KOPT-K1 (cell line): ENCODE measurements around the gene COA8.

Experiments used
- H3K27ac ChIP-seq: fragments of 200-600 bp; sonication (generic); 2 replicates; pipeline ENCODE4 v1.5.1; 2016; ENCODE audit warnings: antibody characterized with exemption, mild to moderate bottlenecking, low read depth, low read length; ENCODE audit not compliant: poor library complexity, severe bottlenecking
- H3K36me3 ChIP-seq: fragments of 200-600 bp; sonication (generic); 2 replicates; pipeline ENCODE4 v1.5.1; 2017; ENCODE audit warnings: antibody characterized with exemption, mild to moderate bottlenecking, low read length, moderate library complexity; ENCODE audit not compliant: insufficient read depth
- H3K9me3 ChIP-seq: fragments of 200-600 bp; sonication (generic); 2 replicates; pipeline ENCODE4 v1.5.1; 2017; ENCODE audit warnings: antibody characterized with exemption, low read length, mild to moderate bottlenecking; ENCODE audit not compliant: insufficient read depth, poor library complexity, severe bottlenecking

Gene COA8

DNA sequence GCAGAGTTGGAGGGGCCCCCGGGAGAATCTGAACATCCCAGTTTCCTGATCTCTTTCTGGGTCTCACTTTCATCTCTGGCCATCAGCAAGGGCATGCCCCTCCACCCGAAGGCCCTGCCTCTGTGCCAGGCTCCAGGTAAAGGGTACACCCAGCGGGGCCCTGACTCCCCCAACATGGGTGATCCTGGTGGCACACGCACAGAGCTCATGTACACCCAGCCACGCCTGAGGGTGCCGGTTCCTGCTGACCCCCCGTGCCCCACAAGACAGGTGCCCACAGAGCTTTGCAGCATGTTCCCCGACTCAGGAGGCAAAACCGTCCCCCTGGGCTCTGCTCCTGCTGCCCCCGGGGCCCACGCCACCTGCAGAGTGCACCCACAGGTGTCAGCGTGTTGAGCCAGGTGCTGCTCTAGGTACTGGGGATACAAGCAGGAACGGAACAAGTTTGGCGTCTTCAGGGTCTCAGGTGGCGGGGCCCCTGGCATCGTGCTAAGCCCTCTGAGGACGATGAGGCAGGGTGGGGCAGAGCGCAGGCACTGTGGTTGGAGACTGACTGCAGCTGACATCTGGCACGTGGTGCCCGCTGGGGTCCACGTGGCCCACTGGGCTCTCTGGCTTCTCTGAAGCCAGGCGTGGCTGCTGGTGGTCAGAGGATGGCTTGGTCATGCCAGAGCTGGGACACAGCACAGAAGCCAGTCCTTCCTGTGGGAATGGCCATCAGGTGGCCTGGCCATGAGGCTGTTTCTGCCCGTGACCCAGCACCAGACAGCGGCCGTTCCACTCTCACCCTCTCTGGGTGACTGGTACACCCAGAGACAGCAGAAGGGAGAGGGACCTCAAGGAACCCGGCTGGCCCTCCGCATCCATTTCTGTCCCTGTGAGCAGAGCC is 14.1 kb upstream of the COA8 start:
- Histone ChIP-seq H3K27ac (no peak overlapping the region), H3K9me3 (no peaks in the 10 kb centered on the region), H3K36me3 (no peaks in the 10 kb centered on the region; the same call in 1 of the 2 replicates)

DNA sequence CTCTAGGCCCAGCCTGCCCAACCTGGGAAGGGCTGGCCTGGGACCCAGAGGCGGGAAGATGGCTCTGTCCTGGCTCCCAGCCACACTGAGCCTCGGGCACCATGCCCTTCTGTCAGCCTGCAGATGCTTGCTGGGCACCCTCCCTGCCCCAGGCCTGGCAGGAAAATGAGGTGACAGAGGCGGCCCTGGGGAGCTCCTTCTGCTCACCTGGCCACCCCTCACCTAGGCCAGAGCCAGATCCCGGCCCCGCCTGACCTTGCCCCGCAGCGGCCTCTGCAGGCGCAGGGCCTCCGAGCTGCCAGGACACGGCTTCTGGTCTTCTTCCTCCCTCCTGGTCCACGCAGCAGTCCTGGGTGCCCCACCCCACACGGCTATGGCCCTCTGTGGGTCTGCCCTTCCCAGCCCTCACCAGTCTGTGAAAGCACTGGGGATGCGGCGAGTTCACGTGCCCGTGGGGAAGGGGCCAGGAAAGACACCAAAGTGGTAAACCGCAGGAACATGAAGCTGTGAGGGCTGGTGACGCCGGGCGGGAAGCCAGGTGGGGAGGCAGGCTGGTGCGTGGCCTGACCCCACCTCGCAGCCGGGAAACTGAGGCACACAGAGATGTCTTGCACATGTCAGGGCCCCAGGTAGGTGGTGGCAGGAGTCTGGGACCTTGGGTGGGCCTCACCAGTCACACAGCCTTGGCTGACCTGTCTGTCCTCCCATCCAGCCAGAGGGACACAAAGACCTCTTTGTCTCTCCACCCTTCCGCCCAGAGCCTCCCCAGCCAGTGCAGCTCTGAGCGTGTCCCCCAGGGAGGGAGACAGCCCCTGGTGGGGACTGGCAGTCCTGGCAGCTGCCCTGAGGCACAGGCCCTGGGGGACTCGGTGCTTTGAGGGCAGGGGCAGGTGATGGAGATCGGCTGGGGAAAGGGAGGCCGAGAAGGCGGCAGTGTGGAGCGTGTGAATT is 13.1 kb upstream of the COA8 start:
- Histone ChIP-seq H3K36me3 (peaks cover under 1% of the 10 kb centered on the region; the same call in 1 of the 2 replicates), H3K27ac (no peak overlapping the region), H3K9me3 (no peaks in the 10 kb centered on the region)

DNA sequence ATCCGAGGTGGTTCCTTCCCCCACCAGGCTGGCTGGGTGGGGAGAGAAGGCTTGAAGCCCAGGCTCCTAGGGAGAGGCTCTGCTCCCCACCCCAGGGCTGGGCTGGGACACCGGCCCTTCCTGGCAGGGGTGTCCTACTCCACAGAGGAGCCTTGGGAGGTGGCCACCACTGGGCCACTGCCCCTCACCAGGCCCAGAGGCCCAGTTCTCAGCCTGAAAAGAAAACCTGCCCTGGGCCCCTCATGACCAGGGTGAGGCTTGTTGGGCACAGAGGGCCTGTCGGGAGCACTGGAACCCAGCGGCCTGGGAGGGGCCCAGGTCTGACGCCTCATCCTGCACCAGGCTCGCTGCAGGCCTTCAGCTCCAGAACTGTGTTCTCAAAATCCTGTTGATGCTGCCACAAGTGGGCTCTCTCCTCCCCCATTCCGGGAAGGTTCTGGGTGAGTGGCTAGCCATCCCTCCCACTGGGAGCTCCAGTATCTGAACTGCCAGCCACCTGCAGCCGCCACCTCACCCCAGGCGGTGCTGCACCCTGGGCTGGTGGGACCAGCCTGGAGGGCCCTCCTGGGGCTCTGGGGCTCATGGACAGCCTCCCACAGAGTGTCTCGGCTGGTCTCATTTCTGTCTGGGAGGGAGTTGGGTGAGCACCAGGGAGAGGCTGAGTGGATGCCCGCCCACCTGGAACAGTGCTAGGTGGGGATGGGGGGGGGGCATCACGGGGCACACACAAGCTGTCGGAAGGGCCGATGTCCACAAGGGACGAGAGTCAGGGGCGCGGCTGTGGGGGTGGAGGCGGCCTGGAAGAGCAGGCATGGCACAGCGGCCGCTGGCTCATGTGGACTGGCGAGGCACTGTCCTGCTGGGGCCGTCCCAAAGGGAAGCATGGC is 12.1 kb upstream of the COA8 start:
- Histone ChIP-seq H3K27ac (no peak overlapping the region), H3K36me3 (peaks cover 5% of the 10 kb centered on the region; the same call in 1 of the 2 replicates), H3K9me3 (no peaks in the 10 kb centered on the region)

DNA sequence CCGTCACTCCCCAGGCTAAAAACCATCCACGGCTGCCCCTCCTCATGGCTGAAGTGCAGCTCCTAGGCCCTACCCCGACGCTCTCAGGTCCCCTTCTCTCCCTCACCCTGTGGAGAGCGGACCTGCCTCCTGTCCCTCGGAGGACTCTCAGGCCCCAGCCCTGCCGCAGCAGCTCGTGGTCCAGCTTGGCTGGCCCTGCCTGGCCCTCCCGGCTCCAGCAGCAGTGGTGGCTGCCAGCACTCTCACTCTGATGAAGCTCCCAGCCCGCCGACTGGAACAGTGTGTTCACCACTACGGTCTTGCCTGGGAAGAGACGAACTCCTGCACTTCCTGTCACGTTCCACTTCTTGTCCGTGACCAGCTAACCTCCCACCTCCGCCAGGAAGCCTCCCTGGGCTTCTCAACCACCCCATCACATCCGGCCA is 11.4 kb upstream of the COA8 start:
- H3K36me3 ChIP-seq = peaks cover 5% of the 10 kb centered on the region
- H3K27ac ChIP-seq = no peak overlapping the region
- H3K9me3 ChIP-seq = no peaks in the 10 kb centered on the region

DNA sequence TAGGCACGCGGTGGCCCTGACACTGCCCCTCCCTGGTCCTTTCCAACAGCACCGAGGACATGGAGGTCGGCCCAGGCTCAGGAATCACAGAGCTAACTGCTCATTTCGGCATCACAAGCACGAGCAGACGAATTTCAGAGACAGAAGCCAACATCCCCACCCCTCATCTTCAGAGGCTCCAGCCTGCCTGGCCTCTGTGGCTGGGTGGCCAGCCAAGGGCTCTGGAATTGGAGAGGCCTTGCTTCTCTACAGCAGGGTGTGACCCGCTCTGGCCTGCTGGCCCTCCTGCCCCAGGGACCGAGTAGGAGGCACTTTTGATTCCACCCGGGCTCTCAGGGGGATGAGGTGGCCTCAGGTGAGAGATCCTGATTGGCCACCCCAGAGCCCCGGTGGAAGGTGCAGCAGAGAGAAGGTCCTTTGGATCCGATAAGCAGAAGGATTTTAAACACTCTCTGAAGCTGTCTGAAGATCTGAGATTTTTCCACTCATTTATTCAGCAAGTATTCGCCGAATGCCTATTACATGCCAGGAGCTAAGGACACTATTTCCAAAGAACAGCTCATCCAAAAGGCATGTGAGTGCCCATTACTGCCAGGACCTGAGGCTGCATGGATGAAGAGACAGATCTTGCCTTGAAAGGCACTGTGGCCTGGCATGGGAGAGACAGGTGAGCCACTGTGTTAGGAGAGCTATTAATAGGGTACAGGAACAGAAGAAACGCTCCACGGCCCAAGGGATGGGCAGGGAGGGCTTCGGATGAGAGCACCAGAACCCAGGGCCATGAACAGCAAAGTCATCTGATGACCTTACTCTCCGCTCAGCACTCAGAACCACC is 10.5 kb upstream of the COA8 start:
- H3K9me3 ChIP-seq = no peaks in the 10 kb centered on the region
- peaks cover 14% of the 10 kb centered on the region for H3K36me3 ChIP-seq
- H3K27ac ChIP-seq = no peak overlapping the region

DNA sequence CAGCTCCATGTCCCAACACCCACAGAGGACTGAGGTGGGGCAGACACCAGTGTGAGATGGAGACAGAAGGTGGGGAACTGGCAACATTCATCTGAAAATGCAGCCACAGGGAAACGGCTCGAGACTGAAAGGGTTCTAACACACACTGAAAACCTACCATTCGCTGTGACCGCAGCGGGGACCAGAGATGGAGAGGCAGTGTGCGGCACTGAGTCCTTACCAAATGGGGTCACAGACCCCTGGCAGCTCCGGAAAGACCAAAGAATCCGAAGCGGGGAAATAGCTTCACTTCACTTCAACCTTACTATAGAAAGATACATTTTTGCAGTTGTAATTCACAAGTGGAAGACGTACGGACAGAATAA is 9.9 kb upstream of the COA8 start:
- H3K9me3 ChIP-seq = no peaks in the 10 kb centered on the region
- H3K36me3 ChIP-seq = peaks cover 20% of the 10 kb centered on the region
- H3K27ac ChIP-seq = no peak overlapping the region

DNA sequence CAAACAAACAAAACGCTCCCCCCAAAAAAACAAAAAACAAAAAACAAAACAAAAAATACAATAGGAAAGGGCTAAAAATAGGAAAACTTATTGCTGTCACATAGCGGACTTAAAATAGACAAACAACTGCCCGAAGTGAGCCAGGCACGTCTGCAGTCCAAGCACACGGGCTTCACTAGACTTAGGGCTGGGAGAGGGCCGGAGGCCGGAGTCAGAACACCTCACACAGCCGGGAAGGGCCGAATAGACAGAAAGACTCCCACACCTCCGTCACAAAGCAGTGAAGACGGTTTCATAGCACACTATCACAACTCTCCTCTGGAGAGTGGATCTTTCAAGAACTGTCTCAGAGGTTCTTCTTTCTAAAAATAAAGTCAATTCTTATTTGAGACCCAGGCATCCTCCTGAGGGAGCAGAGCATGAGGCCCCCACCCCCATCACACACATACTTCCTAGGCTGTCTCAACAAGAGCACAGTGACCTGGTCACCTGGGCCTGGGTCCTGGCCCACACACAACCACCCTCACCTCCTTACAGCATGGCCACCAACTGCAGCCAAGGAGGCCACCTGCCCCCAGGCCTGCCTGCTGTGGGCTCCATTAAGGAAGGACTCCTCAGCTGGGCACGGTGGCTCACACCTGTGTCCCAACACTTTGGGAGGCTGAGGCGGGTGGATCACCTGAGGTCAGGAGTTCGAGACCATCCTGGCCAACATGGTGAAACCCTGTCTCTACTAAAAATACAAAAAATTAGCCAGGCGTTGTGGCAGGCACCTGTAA is 7.0 kb upstream of the COA8 start:
- no peaks in the 10 kb centered on the region for H3K9me3 ChIP-seq
- peaks cover 49% of the 10 kb centered on the region for H3K36me3 ChIP-seq
- H3K27ac ChIP-seq = no peak overlapping the region

DNA sequence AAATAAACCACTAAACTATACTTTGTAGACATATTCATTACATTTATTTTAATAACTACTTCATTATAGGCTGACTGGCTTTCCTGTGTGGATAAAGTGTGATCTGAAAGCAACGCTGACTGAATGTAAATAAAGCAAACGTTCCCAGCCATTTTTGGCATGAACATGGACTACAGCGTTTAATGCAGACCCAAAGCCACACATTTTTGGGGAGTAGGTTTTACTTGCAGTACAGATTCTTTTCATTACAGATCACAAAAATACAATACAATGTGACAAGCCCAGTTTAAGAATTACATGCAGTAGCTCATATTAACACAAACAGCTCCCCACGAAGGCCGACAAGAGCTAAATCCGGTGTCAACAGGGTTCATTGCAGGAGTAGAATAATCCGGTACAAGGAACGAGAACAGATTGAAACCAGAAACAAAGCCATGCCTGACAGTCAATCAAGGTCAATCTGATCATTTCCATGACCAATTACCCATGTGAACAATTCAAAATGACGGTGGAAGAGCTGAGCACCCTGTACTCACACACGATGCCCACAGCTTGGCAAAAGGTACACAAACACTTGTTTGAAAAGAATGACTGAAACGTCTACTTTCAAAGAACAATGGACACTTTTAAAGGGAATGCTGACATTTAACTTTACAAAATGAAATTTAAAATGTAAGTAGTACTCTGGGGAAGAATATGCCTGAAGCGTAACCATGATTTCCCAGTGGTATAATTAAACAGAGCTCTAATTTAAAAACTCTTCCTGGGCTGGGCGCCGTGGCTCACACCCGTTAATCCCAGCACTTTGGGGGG is 5.6 kb upstream of the COA8 start:
- peaks cover 52% of the 10 kb centered on the region for H3K36me3 ChIP-seq

DNA sequence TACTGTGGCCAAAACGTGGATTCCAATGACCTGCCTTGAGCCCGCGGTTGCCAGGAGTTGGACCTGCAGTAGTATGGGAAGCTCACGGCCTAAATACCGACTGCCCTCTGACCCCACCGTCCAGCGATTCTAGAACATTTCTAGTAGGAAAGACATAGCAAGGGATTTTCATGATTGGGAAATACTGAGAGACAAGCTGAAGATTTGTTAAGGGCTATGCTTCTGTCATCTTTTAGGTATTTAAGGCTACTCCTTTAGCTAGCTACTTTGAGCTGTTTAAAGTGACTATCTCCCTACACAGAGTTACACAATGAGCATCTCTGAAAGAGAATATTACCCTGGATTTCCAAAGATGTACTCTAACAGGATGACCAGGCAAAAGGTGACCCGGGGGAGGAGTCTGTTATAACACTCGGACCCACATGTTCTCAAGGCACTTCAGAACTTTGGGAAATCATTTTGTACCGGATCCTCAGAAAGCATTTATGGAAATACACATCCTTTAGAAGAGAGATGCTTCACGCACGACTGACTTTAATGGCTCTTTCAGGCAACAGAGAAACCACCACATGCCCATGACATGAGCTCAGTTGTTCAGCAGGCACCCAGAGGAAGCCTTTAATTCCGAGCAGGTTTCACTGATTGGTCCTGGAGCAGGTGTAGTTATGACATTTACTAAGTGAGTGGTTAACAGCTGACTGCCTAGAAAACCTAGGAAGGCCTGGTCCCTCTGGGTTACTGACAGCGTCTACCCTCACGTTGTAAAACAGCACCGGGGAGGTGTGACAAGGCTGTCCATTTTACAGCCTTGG is 4.5 kb upstream of the COA8 start:
- H3K27ac ChIP-seq = no peak overlapping the region
- no peaks in the 10 kb centered on the region for H3K9me3 ChIP-seq
- peaks cover 52% of the 10 kb centered on the region for H3K36me3 ChIP-seq

More for the DNA sequence above, 5.6 kb upstream of the COA8 start:
- Histone ChIP-seq H3K27ac (no peak overlapping the region), H3K9me3 (no peaks in the 10 kb centered on the region)

DNA sequence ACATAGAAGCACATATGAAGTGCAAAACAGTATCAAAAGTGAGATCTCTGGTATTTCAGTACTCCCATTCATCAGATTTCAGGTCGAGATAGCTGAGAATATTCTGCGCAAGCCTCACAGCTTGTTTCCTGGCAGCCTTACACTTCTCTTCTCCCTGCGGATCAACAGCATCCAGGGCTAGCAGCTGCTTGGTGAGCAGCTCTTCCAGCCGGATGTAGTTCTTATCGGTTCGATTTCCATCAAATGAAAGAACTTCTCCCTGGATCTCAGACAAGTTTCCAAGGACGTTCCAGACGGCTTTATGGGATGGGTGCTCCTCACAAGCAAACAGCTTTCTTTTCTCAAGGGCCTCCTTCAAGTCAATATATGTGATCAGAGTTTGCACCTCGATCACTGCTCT is 3.0 kb upstream of the COA8 start:
- H3K9me3 ChIP-seq = no peaks in the 10 kb centered on the region
- H3K36me3 ChIP-seq = peaks cover 50% of the 10 kb centered on the region
- H3K27ac ChIP-seq = no peak overlapping the region

DNA sequence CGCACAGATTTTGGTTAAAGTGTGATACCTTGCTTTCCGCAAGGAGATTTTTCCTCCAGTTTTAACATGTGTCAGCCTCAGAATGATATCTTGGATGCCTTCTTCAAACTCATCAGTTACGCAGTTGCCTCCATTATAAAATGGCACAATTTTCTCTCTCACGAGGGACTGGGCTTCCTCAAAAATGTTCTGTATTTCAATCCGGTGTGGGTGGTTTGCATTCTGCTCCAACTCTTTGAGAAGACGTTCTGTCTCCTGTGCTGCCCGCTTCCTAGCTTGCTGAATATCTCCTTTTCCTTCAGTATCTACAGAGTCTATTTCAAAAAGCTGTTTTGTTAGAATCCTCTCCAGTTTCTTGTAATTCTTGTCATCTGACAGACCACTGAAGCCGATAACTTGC is 2.1 kb upstream of the COA8 start:
- Histone ChIP-seq H3K36me3 (peaks cover 47% of the 10 kb centered on the region), H3K27ac (no peak overlapping the region), H3K9me3 (no peaks in the 10 kb centered on the region)
